GM23338 (cell line): ENCODE measurements around the gene EXOC2. TPM values are rescaled to one million over a fixed set of nuclear protein-coding genes. Genes with fewer than 3 reads are reported as not detected.

Source experiments
- ATAC-seq: fragments of 200-7000 bp; cut with Tn5 transposase; 3 replicates; pipeline ENCODE4 v1.9.1; 2020
- DNase-seq: peaks from one replicate; pipeline ENCODE4 v3.0.0-alpha.2; 2015; ENCODE audit warnings: low spot score
- H2AFZ ChIP-seq: fragments of 200-600 bp; sonication (generic); 2 replicates; pipeline ENCODE4 v1.8.0; 2016; ENCODE audit warnings: antibody characterized with exemption, mild to moderate bottlenecking, moderate library complexity
- H3F3A ChIP-seq: fragments of 200-600 bp; sonication (generic); replicated peaks from 2 replicates; pipeline ENCODE4 v1.8.0; 2017; ENCODE audit warnings: antibody characterized with exemption, mixed run types, low read depth
- H3K27ac ChIP-seq: fragments of 200-600 bp; sonication (generic); 2 replicates; pipeline ENCODE4 v1.6.1; 2016; ENCODE audit warnings: low read depth
- H3K27me3 ChIP-seq: fragments of 200-600 bp; sonication (generic); 2 replicates; pipeline ENCODE4 v1.8.0; 2016; ENCODE audit warnings: mild to moderate bottlenecking, mixed run types, moderate library complexity; ENCODE audit not compliant: insufficient read depth
- H3K36me3 ChIP-seq: fragments of 200-600 bp; sonication (generic); 2 replicates; pipeline ENCODE4 v1.8.0; 2016; ENCODE audit warnings: mild to moderate bottlenecking; ENCODE audit not compliant: insufficient read depth
- H3K4me1 ChIP-seq: fragments of 200-600 bp; sonication (generic); 2 replicates; pipeline ENCODE4 v1.8.0; 2016; ENCODE audit warnings: mild to moderate bottlenecking, moderate library complexity; ENCODE audit not compliant: insufficient read depth
- H3K4me2 ChIP-seq: fragments of 200-600 bp; sonication (generic); 2 replicates; pipeline ENCODE4 v1.7.1; 2017; ENCODE audit warnings: mixed run types
- H3K4me3 ChIP-seq: fragments of 200-600 bp; sonication (generic); 2 replicates; pipeline ENCODE4 v1.6.1; 2016; ENCODE audit warnings: mixed run types
- H3K79me2 ChIP-seq: fragments of 200-600 bp; sonication (generic); replicated peaks from 2 replicates; pipeline ENCODE4 v1.8.0; 2017; ENCODE audit warnings: mild to moderate bottlenecking; ENCODE audit not compliant: insufficient read depth
- H3K9me2 ChIP-seq: fragments of 200-600 bp; sonication (generic); 2 replicates; pipeline ENCODE4 v1.8.0; 2017; ENCODE audit not compliant: insufficient read depth
- H4K20me1 ChIP-seq: fragments of 200-600 bp; sonication (generic); replicated peaks from 2 replicates; pipeline ENCODE4 v1.8.0; 2017; ENCODE audit warnings: mild to moderate bottlenecking; ENCODE audit not compliant: insufficient read depth
- H3K27ac Mint-ChIP-seq: 2 replicates; pipeline ENCODE4 v1.8.0; 2020; ENCODE audit warnings: inconsistent platforms, mild to moderate bottlenecking, moderate library complexity, mixed read lengths
- H3K27me3 Mint-ChIP-seq: 3 replicates; pipeline ENCODE4 v1.8.0; 2022; ENCODE audit warnings: low read depth, mild to moderate bottlenecking, moderate library complexity, mixed read lengths, inconsistent platforms; ENCODE audit not compliant: insufficient read depth, poor library complexity
- H3K36me3 Mint-ChIP-seq: 3 replicates; pipeline ENCODE4 v1.8.0; 2021; ENCODE audit warnings: low read depth, mild to moderate bottlenecking, inconsistent platforms, moderate library complexity, mixed read lengths
- H3K4me1 Mint-ChIP-seq: 3 replicates; pipeline ENCODE4 v1.8.0; 2020; ENCODE audit warnings: mild to moderate bottlenecking, inconsistent platforms, mixed read lengths
- H3K4me3 Mint-ChIP-seq: 3 replicates; pipeline ENCODE4 v1.8.0; 2021; ENCODE audit warnings: moderate library complexity, mild to moderate bottlenecking, inconsistent platforms, mixed read lengths
- H3K9me3 Mint-ChIP-seq: 3 replicates; pipeline ENCODE4 v1.8.0; 2020; ENCODE audit warnings: moderate library complexity, mild to moderate bottlenecking, inconsistent platforms, mixed read lengths
- NANOG ChIP-seq: IDR thresholded peaks from 2 replicates; pipeline ENCODE4 v1.6.1; 2016; ENCODE audit warnings: antibody characterized with exemption, borderline replicate concordance
- STAT1 ChIP-seq: IDR thresholded peaks from one replicate; pipeline ENCODE4 v1.6.1; 2016; ENCODE audit warnings: antibody characterized with exemption; ENCODE audit not compliant: unreplicated experiment
- polyA plus RNA-seq: library from polyadenylated mRNA; unstranded; fragments of >200 nt; fragmentation: Nextera tagmentation; extraction: Ambion mirVana; gene quantifications from 2 replicates; pipeline ENCODE4 v1.2.1, GENCODE V29; 2016
- total RNA-seq: library from RNA; depleted of rRNA; stranded (reverse); fragments of >200 nt; shearing (Covaris generic); gene quantifications from 2 replicates; pipeline ENCODE4 v1.2.3, GENCODE V29; 2014
- TF ChIP-seq, protein P1 (sequence below), 2 experiments: fragments of 200-600 bp in 1 of 2; sonication (generic) in 1 of 2; conservative IDR thresholded peaks; 2 replicates each; pipeline versions ENCODE4 v1.5.1 to v1.6.1; 2016 to 2017; ENCODE audit warnings: antibody characterized with exemption in 2 of 2, low read depth in 2 of 2, mild to moderate bottlenecking in 2 of 2, moderate library complexity in 1 of 2
- TF ChIP-seq, protein P2 (sequence below): fragments of 250-450 bp; sonication (Bioruptor Pico); IDR thresholded peaks from 2 replicates; pipeline ENCODE4 v1.5.0; 2020; ENCODE audit warnings: mild to moderate bottlenecking, moderate library complexity
- TF ChIP-seq, protein P3 (sequence below): IDR thresholded peaks from one replicate; pipeline ENCODE4 v1.6.1; 2018; ENCODE audit warnings: antibody characterized with exemption; ENCODE audit not compliant: unreplicated experiment

The EXOC2 gene
- total and polyA plus RNA-seq, 2 experiments from 2014 or later = 28.7 to 93.6 TPM

- H4K20me1 ChIP-seq = no peaks in the 10 kb centered on the region; the same call in 1 of the 2 replicates
- no peak overlapping the region for H3K4me3 Mint-ChIP-seq
- no peaks in the 10 kb centered on the region for H3K9me2 ChIP-seq
- H3K4me2 ChIP-seq = no peak overlapping the region
- TF ChIP-seq STAT1 = no peak
- TF ChIP-seq, protein P1, sequence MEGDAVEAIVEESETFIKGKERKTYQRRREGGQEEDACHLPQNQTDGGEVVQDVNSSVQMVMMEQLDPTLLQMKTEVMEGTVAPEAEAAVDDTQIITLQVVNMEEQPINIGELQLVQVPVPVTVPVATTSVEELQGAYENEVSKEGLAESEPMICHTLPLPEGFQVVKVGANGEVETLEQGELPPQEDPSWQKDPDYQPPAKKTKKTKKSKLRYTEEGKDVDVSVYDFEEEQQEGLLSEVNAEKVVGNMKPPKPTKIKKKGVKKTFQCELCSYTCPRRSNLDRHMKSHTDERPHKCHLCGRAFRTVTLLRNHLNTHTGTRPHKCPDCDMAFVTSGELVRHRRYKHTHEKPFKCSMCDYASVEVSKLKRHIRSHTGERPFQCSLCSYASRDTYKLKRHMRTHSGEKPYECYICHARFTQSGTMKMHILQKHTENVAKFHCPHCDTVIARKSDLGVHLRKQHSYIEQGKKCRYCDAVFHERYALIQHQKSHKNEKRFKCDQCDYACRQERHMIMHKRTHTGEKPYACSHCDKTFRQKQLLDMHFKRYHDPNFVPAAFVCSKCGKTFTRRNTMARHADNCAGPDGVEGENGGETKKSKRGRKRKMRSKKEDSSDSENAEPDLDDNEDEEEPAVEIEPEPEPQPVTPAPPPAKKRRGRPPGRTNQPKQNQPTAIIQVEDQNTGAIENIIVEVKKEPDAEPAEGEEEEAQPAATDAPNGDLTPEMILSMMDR (conservative IDR thresholded peaks at IDR 0.05; ENCODE audit: low read depth in 2 of 2) = no peak
- TF ChIP-seq, protein P2, sequence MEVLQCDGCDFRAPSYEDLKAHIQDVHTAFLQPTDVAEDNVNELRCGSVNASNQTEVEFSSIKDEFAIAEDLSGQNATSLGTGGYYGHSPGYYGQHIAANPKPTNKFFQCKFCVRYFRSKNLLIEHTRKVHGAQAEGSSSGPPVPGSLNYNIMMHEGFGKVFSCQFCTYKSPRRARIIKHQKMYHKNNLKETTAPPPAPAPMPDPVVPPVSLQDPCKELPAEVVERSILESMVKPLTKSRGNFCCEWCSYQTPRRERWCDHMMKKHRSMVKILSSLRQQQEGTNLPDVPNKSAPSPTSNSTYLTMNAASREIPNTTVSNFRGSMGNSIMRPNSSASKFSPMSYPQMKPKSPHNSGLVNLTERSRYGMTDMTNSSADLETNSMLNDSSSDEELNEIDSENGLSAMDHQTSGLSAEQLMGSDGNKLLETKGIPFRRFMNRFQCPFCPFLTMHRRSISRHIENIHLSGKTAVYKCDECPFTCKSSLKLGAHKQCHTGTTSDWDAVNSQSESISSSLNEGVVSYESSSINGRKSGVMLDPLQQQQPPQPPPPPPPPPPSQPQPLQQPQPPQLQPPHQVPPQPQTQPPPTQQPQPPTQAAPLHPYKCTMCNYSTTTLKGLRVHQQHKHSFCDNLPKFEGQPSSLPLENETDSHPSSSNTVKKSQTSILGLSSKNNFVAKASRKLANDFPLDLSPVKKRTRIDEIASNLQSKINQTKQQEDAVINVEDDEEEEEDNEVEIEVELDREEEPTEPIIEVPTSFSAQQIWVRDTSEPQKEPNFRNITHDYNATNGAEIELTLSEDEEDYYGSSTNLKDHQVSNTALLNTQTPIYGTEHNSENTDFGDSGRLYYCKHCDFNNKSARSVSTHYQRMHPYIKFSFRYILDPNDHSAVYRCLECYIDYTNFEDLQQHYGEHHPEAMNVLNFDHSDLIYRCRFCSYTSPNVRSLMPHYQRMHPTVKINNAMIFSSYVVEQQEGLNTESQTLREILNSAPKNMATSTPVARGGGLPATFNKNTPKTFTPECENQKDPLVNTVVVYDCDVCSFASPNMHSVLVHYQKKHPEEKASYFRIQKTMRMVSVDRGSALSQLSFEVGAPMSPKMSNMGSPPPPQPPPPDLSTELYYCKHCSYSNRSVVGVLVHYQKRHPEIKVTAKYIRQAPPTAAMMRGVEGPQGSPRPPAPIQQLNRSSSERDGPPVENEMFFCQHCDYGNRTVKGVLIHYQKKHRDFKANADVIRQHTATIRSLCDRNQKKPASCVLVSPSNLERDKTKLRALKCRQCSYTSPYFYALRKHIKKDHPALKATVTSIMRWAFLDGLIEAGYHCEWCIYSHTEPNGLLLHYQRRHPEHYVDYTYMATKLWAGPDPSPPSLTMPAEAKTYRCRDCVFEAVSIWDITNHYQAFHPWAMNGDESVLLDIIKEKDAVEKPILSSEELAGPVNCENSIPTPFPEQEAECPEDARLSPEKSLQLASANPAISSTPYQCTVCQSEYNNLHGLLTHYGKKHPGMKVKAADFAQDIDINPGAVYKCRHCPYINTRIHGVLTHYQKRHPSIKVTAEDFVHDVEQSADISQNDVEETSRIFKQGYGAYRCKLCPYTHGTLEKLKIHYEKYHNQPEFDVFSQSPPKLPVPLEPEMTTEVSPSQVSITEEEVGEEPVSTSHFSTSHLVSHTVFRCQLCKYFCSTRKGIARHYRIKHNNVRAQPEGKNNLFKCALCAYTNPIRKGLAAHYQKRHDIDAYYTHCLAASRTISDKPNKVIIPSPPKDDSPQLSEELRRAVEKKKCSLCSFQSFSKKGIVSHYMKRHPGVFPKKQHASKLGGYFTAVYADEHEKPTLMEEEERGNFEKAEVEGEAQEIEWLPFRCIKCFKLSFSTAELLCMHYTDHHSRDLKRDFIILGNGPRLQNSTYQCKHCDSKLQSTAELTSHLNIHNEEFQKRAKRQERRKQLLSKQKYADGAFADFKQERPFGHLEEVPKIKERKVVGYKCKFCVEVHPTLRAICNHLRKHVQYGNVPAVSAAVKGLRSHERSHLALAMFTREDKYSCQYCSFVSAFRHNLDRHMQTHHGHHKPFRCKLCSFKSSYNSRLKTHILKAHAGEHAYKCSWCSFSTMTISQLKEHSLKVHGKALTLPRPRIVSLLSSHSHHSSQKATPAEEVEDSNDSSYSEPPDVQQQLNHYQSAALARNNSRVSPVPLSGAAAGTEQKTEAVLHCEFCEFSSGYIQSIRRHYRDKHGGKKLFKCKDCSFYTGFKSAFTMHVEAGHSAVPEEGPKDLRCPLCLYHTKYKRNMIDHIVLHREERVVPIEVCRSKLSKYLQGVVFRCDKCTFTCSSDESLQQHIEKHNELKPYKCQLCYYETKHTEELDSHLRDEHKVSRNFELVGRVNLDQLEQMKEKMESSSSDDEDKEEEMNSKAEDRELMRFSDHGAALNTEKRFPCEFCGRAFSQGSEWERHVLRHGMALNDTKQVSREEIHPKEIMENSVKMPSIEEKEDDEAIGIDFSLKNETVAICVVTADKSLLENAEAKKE (CRISPR knock-in tag) = no peak
- TF ChIP-seq NANOG = no peak
- TF ChIP-seq, protein P3, sequence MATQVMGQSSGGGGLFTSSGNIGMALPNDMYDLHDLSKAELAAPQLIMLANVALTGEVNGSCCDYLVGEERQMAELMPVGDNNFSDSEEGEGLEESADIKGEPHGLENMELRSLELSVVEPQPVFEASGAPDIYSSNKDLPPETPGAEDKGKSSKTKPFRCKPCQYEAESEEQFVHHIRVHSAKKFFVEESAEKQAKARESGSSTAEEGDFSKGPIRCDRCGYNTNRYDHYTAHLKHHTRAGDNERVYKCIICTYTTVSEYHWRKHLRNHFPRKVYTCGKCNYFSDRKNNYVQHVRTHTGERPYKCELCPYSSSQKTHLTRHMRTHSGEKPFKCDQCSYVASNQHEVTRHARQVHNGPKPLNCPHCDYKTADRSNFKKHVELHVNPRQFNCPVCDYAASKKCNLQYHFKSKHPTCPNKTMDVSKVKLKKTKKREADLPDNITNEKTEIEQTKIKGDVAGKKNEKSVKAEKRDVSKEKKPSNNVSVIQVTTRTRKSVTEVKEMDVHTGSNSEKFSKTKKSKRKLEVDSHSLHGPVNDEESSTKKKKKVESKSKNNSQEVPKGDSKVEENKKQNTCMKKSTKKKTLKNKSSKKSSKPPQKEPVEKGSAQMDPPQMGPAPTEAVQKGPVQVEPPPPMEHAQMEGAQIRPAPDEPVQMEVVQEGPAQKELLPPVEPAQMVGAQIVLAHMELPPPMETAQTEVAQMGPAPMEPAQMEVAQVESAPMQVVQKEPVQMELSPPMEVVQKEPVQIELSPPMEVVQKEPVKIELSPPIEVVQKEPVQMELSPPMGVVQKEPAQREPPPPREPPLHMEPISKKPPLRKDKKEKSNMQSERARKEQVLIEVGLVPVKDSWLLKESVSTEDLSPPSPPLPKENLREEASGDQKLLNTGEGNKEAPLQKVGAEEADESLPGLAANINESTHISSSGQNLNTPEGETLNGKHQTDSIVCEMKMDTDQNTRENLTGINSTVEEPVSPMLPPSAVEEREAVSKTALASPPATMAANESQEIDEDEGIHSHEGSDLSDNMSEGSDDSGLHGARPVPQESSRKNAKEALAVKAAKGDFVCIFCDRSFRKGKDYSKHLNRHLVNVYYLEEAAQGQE = no peak
- H3K27ac ChIP-seq = no peak overlapping the region
- no peaks in the 10 kb centered on the region for H3K27me3 ChIP-seq
- ATAC-seq (no peak), DNase-seq (no peak)
- no peaks in the 10 kb centered on the region for H3F3A ChIP-seq
- no peak overlapping the region for H2AFZ ChIP-seq
- H3K36me3 Mint-ChIP-seq = peaks cover 27% of the 10 kb centered on the region
- H3K27me3 Mint-ChIP-seq = no peaks in the 10 kb centered on the region
- H3K4me1 ChIP-seq = no peaks in the 10 kb centered on the region
- no peak overlapping the region for H3K4me3 ChIP-seq
- H3K9me3 Mint-ChIP-seq = no peaks in the 10 kb centered on the region
- H3K36me3 ChIP-seq = peaks cover 12% of the 10 kb centered on the region
- H3K79me2 ChIP-seq = no peaks in the 10 kb centered on the region
- H3K4me1 Mint-ChIP-seq = peaks cover 2% of the 10 kb centered on the region; the same call in 1 of the 3 replicates
- no peak overlapping the region for H3K27ac Mint-ChIP-seq
Measured at GRCh38 chr6:499617-500016, 193.3 kb downstream of the EXOC2 start.
